Skin of body (tissue), 2 donors: ENCODE data around the gene RBM12. TPM values are rescaled to one million over a fixed set of nuclear protein-coding genes. Genes with fewer than 3 reads are reported as not detected.
"Not testable (repeated sequence)": the region's sequence is repeated elsewhere in the genome, so short reads cannot be mapped to it uniquely, and the experiment has no call there.

ENCODE experiments used
- DNase-seq: peaks from one replicate; lab custom pipeline; 2025; lab: John Stamatoyannopoulos, UW
- total RNA-seq: library from RNA; depleted of rRNA; stranded (reverse); fragments of >200 nt; gene quantifications from one replicate; pipeline ENCODE4 v1.2.3, GENCODE V29; 2014

The RBM12 gene, protein sequence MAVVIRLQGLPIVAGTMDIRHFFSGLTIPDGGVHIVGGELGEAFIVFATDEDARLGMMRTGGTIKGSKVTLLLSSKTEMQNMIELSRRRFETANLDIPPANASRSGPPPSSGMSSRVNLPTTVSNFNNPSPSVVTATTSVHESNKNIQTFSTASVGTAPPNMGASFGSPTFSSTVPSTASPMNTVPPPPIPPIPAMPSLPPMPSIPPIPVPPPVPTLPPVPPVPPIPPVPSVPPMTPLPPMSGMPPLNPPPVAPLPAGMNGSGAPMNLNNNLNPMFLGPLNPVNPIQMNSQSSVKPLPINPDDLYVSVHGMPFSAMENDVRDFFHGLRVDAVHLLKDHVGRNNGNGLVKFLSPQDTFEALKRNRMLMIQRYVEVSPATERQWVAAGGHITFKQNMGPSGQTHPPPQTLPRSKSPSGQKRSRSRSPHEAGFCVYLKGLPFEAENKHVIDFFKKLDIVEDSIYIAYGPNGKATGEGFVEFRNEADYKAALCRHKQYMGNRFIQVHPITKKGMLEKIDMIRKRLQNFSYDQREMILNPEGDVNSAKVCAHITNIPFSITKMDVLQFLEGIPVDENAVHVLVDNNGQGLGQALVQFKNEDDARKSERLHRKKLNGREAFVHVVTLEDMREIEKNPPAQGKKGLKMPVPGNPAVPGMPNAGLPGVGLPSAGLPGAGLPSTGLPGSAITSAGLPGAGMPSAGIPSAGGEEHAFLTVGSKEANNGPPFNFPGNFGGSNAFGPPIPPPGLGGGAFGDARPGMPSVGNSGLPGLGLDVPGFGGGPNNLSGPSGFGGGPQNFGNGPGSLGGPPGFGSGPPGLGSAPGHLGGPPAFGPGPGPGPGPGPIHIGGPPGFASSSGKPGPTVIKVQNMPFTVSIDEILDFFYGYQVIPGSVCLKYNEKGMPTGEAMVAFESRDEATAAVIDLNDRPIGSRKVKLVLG
- 39.2 TPM for total RNA-seq

DNA sequence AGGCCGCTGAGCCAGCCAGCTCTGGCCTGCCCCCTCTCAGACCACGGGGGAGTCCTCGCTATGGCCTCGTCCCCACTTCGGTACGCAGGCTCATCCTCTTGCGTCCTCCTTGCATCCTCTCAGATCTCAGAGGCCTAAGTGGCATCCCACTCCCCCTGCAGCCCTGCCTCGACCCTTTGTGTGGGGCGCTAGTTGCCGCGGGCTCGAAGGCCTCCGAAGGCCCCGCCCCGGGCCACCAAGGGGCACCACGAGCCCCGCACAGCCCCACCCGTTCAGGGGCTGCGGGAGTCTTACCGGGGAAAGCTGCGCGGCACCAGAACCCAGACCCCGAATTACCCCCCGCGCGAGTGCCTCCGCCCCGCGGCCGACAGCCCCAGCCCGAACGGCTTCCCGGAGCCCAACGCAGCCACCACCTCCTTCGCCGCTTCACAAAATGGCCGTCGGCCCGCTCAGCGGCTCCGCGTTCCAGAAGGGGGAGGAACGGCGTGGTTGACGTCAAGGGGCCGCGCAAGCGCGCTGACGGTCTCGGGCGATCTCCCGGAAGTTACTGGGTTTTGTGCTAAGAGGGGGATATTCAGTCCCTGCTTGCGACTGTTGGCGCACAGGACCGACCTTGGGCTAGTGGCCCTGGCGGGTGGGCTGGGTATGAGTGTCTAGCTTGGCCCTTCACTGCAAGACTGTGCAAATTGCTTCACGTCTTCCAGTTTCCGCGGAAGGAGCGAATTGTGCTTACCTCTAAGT lies at the start of gene RBM12, which contains the start of gene CPNE1:
Gene RBM12, minus strand, starts transcription at position 435 of the 741 bp plus-strand sequence. CDS start 9,578 bp downstream, outside the sequence.
Gene CPNE1, minus strand, starts transcription at position 435 of the 741 bp plus-strand sequence. CDS start 31,977 bp downstream, outside the sequence.
- DNase-seq, result peak; percentile 96

DNA sequence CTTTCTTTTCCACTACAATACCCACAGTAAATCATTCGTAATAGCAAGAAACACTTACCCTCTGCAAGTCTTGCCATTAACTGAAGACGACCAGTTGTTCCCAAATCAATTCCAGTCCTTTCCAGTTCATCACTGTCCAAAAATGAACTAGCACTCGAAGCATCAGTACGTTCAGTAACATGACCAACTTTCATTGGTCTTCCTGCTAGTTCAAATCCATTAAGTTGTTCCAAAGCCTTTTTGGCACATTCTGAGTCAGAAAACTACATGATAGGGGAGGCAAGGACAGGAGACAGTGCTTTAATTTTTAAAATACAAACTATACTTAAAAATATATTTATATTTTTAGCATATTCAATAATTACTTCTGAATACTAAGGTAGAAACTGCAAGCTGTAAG lies 49.4 kb upstream of the RBM12 start:
- no peak for DNase-seq

DNA sequence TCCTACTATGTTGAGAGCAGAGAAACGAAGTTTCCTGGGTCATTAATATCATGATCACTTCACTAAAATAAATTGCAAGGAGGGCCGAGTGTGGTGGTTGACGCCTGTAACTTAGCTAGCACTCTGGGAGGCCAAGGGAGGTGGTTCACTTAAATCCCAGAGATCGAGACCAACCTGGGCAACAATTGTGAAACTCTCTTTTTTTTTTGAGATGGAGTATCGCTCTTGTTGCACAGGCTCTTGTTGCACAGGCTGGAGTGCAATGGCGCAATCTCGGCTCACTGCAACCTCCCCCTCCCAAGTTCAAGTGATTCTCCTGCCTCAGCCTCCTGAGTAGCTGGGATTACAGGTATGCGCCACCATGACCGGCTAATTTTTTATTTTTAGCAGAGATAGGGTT lies 48.4 kb upstream of the RBM12 start:
- not testable (repeated sequence) for DNase-seq

DNA sequence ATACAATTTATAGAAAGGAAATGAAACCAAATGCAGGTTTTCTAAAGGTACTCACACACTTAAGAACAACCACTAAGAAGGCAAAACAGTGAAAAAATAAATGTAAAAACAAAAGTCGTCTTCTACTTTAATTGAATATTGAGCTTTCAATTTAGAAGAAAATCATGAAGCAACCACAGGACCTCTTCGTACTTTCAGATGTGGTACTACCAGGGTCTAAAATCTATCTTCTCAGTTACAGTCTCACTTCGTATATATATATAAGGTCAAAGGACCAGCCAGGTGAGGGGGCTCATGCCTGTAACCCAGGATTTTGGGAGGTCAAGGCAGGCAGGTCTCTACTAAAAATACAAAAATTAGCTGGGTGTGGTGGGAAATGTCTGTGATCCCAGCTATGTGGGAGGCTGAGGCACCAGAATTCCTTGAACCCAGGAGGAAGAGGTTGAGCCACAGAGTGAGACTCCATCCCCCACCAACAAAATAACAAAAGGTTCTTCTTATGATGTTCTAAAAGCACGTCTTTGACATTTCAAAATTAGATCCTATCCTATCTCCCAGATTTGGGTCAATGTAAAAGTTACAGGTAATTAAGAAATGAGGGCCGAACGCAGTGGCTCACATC lies 47.0 kb upstream of the RBM12 start:
- DNase-seq, result no peak

DNA sequence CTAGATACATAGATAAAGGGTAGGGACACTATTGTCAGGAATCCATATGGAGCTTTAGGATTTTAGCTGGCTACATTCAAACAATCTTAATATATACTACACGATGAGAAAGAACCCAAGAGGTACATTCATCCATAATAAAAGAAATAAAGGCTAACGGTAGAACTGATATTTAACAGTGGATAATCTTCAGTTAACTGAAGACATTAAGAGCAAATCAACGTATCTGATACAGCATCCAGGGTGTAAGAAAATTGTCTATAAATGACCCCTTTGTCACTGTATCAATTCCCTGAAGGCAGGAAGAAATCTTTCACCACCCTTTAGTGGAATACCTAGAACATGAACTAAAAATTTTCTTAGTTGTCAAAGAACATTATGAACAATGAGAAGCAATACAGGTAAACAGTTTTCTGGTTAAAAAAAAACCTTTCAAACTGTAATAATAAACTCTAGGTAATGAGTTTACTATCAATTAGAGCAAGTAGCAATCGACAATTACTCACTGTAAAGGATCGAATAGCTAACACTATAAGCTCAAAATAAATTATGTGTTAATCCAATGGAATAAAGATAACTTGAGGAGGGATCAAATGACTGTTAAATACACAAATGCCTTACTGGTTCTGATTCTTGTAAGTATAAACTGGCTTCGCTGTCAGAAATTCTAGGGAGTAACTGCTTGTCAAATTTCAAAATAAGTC lies 46.3 kb upstream of the RBM12 start:
- DNase-seq, result no peak

DNA sequence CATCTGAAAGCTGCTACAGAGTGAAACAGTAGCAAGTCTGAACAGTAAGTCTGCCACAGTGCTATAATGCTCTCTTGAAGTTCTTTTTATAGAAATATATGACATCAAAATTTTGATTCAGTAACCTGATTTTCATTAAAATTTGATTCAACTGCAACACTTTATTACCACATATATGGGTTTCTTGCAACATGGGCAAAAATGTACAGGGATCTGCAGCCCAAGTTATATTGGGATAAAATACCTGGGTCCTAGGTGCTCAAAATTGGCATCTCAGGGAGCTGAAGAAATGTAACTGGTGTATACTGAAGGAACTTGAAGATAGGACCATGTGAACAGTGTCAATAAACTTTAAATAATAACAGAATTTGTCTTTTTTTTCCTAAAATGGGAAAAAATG lies 45.3 kb upstream of the RBM12 start:
- no peak for DNase-seq

DNA sequence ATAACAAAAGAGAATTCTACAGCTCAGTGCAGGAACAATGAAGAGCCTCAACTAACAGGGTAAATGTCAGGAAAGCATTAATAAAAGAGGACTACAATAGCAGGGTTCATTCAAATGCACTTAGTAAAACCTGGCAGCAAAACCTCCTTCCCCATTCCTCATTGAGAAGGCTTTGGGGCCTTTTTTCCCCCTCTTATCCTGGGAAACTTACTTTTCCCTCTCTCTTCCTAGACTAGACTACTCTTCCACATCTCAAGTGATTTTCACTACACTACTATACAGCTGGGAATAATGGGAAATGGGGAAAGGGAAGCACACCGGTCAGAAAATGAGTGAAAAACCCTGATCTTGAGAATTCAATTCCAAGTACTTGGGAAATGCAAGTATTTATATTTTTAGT lies 44.6 kb upstream of the RBM12 start:
- no peak for DNase-seq

DNA sequence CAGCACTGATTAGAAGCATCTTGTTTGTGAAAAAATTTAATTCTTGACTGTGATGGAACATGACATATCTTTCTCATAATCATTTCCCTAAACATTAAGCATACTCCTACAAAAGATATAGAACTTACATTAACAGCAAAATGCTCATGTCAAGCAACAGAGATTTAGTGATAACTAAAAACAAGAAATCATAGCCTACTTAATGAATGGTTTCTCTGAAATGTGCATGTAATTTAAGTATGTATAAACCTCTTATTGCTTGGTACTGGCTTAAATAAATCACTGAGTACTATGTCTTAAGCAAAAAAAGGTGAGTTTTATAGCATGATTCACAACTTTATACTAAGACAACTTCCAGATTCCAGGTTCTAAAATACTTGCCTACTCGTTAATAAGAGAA lies 43.8 kb upstream of the RBM12 start:
- no peak for DNase-seq

DNA sequence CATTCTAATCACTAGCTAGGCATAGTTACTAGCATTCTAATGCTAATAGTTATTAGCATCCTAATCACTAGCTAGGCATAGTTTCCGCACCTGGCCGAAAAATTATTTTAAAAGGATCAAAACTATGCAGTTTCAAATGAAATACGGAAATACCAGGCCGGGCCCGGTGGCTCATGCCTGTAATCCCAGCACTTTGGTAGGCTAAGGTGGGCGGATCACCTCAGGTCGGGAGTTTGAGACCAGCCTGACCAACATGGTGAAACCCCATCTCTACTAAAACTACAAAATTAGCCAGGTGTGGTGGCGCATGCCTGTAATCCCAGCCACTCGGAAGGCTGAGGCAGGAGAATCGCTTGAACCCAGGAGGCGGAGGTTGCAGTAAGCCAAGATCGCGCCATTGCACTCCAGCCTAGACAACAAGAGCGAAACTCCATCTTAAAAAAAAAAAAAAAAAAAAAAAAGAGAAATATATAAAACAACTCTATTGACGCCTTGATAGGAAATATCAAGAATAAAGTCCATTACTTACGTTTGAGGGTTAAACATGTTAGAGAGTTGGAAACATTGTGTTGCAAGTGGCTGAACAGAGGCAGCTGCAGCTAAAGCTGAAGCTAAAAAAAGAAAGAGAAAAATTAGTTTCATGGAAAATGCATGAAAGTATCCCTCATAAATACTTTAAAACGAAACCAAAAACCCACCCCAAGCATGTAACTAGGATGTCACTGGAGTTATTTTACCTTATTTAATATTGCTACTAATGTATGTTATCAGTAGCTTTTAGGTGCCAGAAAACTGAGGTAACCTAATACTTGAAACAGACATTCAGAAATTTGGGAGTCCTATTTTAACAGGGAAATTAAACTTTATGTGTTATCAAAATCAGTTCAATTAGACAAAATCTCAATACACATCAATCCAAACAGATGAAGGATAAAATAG lies 42.2 kb upstream of the RBM12 start:
- DNase-seq, result not testable (repeated sequence)

DNA sequence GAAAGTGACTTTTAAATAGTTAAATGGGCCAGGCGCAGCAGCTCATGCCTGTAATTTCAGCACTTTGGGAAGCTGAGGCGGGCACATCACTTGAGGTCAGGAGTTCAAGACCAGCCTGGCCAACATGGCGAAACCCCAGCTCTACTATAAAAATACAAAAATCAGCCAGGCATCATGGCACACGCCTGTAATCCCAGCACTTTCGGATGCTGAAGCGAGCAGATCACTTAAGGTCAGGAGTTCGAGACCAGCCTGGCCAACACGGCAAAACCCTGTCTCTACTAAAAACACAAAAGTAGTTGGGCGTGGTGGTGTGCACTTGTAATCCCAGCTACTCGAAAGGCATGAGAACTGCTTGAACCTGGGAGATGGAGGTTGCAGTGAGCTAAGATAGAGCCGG lies 41.2 kb upstream of the RBM12 start:
- DNase-seq, result not testable (repeated sequence)

DNA sequence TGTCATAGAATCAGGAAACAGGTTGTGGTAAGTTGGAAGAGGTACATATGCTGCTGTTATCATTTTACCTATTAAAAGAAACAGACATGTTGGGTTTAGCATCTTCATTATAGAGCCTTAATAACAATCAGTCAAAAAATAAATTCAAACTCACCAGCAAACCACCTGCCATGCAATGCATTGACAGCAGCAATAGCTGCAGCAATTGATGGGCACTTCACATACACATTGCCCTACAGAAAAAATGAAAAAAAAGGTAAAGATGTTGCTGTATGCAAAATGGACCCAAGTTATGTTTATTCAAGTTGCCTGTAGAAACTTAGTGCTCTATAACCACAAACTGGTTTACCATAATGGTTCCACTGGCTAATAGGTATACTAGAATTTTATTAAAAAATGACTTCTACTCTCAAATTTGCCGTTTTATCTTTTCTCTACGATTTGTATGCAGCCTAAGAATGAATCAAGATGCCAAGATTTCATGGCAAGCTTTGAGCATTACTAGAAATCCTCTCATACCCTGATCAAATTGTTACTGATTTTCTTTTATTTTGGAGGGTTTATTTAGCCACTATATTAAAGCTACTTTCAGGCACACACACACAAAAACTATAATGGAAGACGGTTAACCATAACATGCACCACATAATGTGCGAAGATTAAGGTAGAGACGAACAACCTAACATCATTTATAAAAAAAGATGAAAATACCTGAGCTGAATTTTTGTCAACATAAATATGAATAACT lies 40.0 kb upstream of the RBM12 start:
- DNase-seq, result no peak

DNA sequence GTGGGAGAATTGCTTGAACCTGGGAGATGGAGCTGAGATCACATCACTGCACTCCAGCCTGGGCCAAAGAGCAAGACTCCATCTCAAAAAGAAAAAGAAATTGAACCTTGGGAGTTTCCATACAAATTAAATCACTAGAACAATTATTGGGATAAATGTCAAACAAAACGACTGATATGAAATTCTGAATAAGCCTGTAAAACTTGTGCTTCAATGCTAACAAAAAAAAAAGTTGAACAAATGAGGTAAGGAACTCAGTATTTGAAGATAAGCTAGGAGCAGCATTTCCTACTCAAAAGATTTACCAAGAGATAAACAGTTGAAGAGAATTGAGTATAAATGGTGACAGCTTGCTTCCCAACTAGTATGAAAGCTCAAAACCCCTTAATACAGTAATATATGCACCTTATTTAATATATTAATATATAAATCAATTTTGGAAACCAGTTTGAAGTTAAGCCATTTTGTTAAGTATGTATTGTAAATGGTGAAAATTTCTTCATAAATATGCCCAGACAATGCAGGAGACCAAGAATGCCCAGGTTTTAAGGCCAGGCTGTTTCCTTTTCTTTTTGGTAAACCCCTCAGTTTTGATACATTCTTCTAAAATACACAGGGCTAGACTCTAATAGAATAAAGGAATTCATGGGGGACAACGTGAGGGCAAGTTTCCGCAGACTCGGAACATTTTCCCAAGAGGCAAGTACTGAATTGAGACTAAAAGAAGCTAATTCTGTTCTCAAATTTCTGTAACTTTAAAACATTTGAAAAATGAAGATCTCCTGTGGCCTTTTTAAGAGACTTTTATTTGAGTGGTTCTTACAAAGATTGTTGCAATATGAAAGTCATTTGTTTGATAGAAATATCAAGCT lies 38.4 kb upstream of the RBM12 start:
- DNase-seq, result no peak

DNA sequence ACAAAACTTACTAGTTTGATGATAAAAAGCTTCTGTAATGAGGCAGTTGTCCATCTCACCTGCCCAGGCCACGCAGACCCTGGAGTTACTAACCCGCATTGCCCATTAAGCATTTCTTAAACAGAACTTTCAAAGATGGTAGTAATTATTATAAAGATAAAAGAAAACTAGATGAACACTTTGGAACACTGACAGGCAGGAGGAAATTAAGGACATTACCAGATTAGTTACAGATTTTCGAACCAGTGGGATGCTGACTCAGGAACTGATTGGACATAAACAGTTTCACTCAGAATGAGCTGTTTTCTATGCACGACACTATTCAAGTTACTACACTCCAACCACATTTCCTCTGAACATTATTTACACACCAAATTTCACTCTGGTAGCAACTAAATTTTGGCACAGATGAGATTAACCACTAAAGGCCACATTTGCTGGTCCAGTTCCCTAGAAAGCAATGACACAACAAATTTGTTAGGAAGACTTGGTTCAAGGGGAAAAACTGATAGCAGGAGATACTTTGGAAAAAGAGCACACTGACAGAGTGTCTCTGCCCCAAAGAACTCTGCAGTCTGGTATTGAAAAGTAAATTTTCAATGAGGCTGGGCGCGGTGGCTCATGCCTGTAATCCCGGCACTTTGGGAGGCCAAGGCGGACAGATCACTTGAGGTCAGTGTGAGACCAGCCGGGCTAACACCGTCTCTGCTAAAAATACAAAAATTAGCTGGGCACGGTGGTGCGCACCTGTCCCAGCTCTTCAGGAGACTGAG lies 37.5 kb upstream of the RBM12 start:
- peak; percentile 37 for DNase-seq

DNA sequence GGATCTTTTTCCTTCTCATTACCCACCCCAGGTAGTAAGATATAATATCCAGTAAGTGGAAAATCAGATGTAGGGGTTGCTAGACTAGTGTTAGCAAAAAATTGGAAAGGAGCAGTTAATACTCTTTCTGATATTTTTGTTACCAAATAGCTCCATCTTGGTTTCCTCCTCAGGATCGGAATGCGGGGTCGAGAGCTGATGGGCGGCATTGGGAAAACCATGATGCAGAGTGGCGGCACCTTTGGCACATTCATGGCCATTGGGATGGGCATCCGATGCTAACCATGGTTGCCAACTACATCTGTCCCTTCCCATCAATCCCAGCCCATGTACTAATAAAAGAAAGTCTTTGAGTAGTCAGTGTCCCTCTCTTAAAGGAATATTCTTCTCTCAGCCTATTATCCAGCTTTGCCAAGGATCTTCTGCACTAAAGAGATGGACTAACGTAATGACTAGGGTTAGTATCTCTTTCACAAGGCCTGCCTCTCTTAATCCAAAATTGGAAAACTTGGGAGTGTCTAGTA lies 36.0 kb upstream of the RBM12 start:
- DNase-seq, result no peak

DNA sequence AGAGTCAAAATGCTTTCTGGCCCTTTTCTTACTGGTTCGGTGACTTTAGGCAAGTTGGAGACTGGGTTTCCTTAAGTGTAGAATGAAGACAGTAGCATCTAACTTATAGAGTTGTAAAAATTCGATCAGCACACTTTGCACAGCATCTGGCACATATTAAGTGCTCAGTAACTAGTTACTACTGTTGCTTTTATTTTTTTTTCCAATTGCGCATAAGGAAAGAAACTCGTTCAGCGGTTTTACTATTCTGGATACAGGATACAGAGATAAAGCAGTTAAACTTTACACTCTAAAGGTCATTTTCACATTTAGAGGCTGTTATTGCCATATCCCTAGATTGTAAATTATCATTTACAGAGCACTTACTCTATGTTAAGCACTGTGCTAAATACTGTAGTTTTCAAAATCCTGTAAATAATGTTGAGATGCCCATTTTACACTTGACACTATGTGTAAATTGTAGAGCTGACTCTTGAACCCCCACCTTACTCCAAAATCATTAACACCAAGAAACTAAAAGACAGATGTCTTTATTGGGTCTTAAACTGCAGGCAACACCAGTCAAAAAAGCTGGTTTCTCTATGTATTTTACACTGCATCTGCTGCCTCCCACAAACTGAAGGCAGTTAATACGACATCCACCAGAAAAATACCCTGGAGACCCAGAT lies 35.4 kb upstream of the RBM12 start:
- DNase-seq, result no peak
